ENCODE results near the gene ZC3H6.

- TF ChIP-seq CTCF (IDR thresholded peaks at IDR 0.05) (no peak), EP300 (IDR thresholded peaks at IDR 0.05; ENCODE audit: low read depth) (no peak), POLR2A (IDR thresholded peaks at IDR 0.05) (no peak)
These were observed 14.7 kb downstream of the ZC3H6 start for GRCh38 chr2:112290088-112290487.
